ENCODE measurements around the gene CHL1.

CHL1 gene

DNA sequence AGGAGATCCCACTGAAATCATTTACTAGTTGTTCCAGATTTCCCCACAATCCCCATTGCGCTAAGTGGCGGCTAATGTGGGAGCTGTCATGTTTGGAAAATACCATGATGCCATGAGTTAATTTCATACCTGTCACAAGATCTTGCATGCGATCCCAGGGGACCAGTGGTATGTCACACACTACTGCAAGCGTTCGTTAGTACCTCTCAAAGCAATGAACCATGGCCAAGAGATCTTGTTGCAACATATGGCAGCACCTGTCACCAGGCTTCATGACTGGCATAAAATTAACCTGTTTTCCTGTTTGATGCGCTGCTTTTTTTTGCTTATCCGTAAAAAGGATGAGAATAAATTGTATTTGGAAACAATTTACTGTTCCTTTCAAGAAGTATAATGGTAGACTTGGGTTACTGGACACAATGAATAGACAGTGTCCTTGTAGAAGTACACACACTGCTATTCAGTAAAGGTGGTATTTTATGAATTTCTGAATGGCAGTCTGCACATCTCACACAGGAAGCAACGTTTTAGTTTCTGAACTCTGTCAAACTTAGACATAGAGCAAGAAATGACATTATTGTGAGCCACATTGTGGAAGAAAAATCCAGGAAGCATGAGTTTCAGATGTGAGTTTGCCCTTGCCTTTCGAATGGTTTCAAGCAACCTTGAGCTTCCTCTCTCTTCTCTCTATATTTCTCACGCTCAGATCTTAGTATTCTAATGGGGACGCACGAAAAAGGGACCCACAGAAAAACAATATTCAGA lies 81.9 kb downstream of the CHL1 start:
- no peak for DNase-seq (ENCODE audit: low read depth in 3 of 3)

DNA sequence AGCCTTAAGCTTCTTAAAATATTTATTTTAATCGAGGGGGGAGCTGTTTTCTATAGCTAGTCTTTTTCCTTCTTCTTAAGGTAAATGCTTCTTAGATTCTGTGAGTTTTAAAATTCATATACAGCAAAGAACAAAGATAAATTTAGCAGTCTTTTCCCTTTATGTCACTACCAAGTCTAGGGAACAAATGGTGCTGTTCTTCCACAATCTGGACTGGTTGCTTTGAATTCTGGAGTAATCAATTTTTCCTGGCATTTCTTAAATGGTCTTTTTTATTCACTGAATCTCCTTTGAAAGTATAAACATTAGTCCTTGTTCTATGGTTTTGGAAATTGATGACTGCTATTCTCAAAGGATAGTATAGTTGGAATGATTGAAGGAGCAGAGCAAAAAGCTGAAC lies 82.8 kb downstream of the CHL1 start:
- no peak for DNase-seq (ENCODE audit: low read depth in 3 of 3)

DNA sequence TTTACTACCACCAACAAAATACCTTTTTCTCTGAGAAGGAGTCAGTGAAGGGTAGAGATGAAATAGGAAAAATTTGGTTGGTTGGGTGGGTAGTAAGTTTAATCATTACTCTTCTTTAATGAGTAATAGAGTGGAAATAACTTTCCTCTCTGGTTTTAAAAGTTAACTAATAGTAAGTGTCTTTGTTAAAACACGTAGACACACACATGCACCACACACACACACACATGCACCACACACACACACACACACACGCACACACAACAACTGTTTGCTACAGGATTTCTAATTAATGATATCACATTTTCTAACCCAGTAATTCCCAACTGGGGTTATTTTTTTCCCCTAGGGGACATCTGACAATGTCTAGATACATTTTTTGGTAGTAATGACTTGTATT lies 84.1 kb downstream of the CHL1 start:
- DNase-seq (ENCODE audit: low read depth in 3 of 3) = no peak

DNA sequence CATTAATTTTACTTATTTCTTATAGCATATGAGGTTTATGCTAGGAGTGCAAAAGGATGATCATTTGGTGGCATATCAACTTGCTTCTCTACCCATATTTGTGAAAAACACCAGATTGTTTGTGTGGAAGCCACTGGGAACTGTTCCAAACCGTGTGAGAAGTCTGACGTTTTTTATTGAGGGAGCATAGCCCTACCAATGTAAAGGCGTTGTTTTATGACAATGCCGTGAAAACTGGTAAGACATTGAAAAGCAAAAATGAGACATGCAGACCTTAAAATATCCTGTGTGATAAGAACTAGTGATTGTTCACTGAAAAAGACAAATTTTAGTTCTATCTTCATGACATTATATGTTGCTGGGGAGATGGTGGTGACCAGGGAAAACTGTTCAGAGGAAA lies 87.8 kb downstream of the CHL1 start:
- no peak for DNase-seq (ENCODE audit: low read depth in 3 of 3)

- DNase-seq (ENCODE audit: low read depth in 3 of 3) = no peak
These were observed 91.9 kb downstream of the CHL1 start for GRCh38 chr3:288417-288816.

GRCh38 chr3:291028-291427 lies 94.5 kb downstream of the CHL1 start:
- no peak for DNase-seq (ENCODE audit: low read depth in 3 of 3)

GRCh38 chr3:291646-292436 lies 95.3 kb downstream of the CHL1 start:
- DNase-seq (ENCODE audit: low read depth in 3 of 3) = no peak

DNA sequence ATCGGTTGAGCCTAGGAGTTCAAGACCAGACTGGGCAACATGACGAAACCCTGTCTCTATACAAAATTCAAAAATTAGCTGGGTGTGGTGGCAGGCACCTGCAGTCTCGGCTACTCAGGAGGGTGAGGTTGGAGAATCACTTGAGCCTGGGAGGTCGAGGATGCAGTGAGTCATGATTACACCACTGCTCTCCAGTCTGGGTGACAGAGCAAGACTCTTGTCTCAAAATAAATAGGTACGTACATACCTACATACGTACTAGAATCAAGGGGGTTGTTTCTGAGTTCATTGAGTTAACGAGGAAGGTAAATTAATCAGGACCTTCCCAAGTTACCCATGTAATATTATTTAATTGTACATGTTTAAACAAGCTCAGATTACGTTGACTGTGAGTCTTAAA lies 97.5 kb downstream of the CHL1 start:
- no peak for DNase-seq (ENCODE audit: low read depth in 3 of 3)

GRCh38 chr3:294581-294980 lies 98.0 kb downstream of the CHL1 start:
- no peak for DNase-seq (ENCODE audit: low read depth in 3 of 3)

DNA sequence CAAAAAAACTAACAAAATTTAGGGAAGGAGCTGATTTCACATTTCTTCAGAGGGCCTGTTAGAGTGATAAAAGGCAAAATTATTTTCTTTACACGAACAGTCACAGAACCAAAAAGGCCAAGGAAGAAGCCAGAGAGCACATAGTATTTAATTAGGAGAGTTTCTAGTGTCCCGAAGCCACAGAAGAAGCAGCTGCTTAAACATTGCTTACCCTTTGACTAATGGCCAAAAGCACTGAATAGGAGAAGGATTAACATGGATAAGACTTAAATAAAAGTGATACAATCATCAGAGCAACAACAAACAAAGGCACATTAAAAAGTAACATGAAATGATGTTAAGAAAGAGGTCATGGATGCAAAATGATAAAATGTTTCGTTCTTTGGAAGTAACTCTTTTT lies 98.6 kb downstream of the CHL1 start:
- DNase-seq (ENCODE audit: low read depth in 3 of 3) = no peak

- no peak for DNase-seq (ENCODE audit: low read depth in 3 of 3)
These were observed 101.0 kb downstream of the CHL1 start for GRCh38 chr3:297585-297984.

DNA sequence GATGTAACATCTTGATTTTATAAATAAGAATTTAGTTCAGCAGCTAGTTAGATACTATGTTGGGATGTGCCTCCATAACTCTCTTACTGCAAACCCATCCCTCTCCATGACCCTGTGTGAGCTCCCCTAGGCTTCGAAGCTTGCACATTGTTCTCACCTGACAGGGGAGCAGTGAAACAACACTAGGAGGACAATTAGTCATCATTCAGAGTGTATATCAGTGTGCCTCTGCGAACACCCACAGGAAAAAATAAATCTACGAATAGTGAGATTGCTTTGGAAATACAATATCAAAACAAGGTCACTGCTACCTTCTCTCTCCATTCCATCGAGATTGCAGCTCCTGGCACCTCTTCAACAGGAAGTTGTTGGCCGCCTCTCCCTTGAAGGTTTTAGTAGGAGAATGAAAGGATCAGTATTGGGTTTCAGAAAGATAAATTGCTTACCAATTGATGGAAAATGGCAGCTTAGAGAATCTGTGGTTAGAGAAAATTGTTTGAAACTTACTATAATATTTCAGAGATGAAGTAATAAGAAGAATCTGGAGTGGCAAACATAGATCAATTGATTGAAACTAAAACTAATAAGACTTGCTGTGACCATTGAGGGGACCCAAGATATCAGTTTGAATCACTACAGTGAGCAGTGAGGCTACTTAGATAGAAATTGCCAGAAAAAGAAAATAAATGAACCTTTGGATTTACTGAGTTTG lies 103.2 kb downstream of the CHL1 start:
- DNase-seq (ENCODE audit: low read depth in 3 of 3) = no peak

GRCh38 chr3:307182-307581 lies 110.6 kb downstream of the CHL1 start:
- no peak for DNase-seq (ENCODE audit: low read depth in 3 of 3)

DNA sequence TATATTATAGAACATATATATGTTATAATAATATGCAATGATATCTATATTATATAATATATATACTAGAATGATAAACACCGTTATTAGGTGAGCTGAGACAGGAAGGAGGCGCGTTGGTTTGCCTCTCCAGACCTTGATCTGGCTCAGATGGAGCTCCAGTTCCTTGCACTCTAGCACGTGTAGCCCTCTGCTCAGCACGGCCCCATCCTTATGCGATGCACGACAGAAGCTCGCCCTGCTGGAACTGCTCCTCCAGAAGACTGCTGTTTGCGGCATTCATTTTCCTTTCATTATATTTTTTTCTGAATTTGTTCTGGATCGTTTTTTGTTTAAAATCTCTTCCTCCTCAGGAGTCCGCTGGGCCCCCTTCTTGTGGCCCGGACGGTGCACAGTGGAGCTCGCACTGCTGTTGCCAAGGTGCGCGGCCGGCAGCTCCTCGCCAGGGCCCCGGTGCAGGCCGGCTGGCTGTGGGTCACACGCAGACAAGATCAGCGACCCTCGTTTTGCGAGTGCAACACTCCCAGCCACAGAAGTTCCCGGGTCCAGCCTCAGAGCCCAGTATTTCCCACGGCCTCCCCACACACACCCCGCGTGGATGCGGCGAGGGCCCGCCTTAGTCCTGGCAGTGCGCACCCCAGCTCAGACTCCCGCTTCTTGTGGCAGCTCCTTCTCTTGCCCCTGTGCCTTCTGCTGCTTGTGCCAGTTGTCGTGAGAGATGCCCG lies 112.2 kb downstream of the CHL1 start:
- no peak for DNase-seq (ENCODE audit: low read depth in 3 of 3)

- no peak for DNase-seq (ENCODE audit: low read depth in 3 of 3)
These were observed 115.7 kb downstream of the CHL1 start for GRCh38 chr3:312160-312733.

GRCh38 chr3:312911-313310 lies 116.3 kb downstream of the CHL1 start:
- DNase-seq (ENCODE audit: low read depth in 3 of 3) = no peak

- DNase-seq (ENCODE audit: low read depth in 3 of 3) = no peak
These were observed 120.4 kb downstream of the CHL1 start for GRCh38 chr3:317012-317411.

DNA sequence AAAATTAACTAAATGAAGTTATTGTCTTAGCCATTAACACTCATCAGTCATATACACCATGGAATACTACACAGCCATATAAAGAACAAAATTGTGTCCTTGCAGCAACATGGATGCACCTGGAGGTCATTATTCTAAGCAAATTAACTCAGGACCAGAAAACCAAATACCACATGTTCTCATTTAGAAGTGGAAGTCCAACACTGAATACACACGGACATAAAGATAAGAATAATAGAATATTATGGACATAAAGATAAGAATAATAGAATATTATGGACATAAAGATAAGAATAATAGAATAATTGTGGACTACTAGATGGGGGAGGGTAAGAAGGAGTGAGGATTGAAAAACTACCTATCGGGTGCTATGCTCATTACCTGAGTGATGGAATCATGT lies 122.3 kb downstream of the CHL1 start:
- no peak for DNase-seq (ENCODE audit: low read depth in 3 of 3)

DNA sequence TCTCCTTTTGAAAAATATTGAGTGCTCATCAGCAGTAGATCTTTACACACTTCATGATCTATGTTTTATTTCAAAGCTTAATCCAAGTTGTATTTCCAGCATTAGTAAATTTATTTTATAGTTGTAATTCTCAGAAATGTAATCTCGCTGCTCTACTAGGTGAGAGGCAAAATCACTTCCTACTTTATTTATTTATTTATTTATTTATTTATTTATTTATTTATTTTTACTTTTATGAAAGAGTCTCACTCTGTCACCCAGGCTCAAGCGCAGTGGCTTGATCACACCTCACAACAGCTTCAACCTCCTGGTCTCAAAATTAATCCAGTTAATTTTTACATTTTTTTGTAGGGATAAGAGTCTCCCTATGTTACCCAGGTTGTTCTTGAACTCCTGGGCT lies 127.9 kb downstream of the CHL1 start:
- DNase-seq (ENCODE audit: low read depth in 3 of 3) = no peak

- no peak for DNase-seq (ENCODE audit: low read depth in 3 of 3)
These were observed 128.9 kb downstream of the CHL1 start for GRCh38 chr3:325495-325894.

DNA sequence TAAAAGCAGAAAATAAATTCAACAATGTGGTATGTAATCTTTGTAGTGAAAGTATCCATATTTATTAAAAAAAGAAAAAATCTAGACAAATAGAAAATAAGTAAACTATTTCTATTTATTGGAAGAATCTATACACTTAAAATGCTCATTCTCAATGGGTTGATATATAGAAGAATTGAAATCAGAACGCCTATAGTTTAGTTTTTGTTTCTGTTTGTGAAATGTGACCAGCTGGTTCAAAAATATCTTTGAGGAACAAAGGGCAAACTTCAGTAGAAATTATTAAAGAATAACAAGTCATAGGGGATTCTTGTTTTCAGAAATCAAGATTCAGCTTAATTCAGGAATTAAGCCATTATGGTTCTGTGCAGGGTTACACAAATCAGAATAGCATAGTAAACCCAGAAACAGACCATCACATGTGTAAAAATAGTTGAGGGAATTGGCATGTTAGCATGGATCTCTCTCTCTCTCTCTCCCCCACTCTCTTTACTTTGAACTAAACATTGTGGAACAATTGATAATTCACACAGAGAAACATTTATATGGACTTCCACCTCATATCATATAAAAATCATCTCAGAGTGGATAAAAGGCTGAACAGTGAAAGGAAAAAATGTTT lies 134.0 kb downstream of the CHL1 start:
- no peak for DNase-seq (ENCODE audit: low read depth in 3 of 3)

Data from stimulated activated CD4-positive, alpha-beta T cell treated with anti-CD3 and anti-CD28 coated beads, TNF-alpha, amount 100 ng/mL, for 4 hours (primary cell).